ES-I3 (cell line): ENCODE results near the gene INTS4.
"Not testable (repeated sequence)": the region's sequence is repeated elsewhere in the genome, so short reads cannot be mapped to it uniquely, and the experiment has no call there.

Source experiments
- H3K36me3 ChIP-seq: 2 replicates; pipeline ENCODE4 v1.6.1; 2013; ENCODE audit warnings: mild to moderate bottlenecking, low read length, control low read depth, moderate library complexity; ENCODE audit not compliant: insufficient read depth
- H3K4me1 ChIP-seq: 2 replicates; pipeline ENCODE4 v1.6.1; 2013; ENCODE audit warnings: mild to moderate bottlenecking, control low read depth, low read length; ENCODE audit not compliant: insufficient read depth
- H3K9ac ChIP-seq: 2 replicates; pipeline ENCODE4 v1.6.1; 2013; ENCODE audit warnings: low read depth, mild to moderate bottlenecking, low read length, moderate library complexity
- H3K9me3 ChIP-seq: 2 replicates; pipeline ENCODE4 v1.6.1; 2013; ENCODE audit warnings: mild to moderate bottlenecking, low read length, moderate library complexity; ENCODE audit not compliant: control insufficient read depth, insufficient read depth

INTS4 gene

DNA sequence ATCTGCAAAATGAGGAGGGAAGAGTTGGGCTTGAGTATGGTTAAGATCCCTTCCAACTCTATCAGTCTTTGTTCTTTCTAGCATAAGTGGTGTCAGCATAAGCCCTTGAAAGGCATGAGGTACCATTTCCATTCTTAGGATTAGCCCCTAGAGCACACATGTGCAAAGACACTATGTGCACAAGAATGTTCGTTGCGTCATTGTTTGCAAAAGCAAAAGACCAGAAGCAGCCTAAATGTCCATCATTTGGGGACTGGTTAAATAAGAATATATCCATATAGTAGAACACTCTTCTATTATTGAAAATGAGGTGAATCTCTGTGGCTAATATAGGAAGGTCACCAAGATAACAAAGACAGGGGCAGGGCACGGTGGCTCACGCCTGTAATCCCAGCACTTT lies 38.6 kb upstream of the INTS4 start:
- Histone ChIP-seq H3K9ac (no peak overlapping the region), H3K9me3 (no peaks in the 10 kb centered on the region), H3K36me3 (no peaks in the 10 kb centered on the region), H3K4me1 (peaks cover 7% of the 10 kb centered on the region; the same call in 1 of the 2 replicates)

DNA sequence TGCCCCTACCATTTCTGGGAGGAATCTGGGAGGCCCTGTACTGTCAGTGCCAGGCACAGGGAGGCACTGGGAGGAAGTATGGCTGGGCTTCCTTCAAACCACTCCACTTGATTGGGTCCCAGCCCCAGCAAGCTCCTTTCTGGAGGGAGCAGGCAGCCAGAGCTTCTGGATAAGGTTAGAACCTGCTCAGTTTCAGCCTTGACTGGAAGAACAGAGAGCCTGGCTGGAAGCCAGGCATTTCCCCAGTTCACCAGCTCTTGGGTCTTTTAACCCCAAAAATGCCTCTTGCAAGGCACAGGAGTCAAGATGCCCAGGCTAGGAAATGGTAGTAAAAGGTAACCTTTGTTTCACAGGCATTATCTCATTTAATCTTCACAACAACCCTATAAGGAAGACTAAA lies 37.6 kb upstream of the INTS4 start:
- H3K4me1 ChIP-seq: peaks cover 7% of the 10 kb centered on the region; the same call in 1 of the 2 replicates
- no peak overlapping the region for H3K9ac ChIP-seq
- no peaks in the 10 kb centered on the region for H3K9me3 ChIP-seq
- H3K36me3 ChIP-seq: no peaks in the 10 kb centered on the region

DNA sequence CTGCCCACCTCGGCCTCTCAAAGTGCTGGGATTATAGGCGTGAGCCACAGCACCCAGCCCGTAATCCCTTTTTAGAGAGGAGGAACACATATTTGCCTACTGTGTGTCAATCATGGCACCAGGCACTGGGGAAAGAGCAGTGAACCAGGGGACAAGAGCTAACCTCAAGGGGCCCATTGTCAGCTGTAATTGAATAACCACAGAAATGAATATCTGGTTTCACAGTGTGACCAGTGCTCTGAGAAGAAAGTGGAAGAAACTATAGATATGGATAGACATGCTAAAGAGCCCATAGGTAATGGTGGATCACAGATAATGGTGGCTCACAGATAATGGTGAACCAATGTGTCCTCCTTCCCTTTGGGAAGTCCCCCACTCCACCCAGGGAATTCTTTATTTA lies 37.2 kb upstream of the INTS4 start:
- Histone ChIP-seq H3K36me3 (no peaks in the 10 kb centered on the region), H3K4me1 (peaks cover 7% of the 10 kb centered on the region; the same call in 1 of the 2 replicates), H3K9me3 (no peaks in the 10 kb centered on the region), H3K9ac (no peak overlapping the region)

DNA sequence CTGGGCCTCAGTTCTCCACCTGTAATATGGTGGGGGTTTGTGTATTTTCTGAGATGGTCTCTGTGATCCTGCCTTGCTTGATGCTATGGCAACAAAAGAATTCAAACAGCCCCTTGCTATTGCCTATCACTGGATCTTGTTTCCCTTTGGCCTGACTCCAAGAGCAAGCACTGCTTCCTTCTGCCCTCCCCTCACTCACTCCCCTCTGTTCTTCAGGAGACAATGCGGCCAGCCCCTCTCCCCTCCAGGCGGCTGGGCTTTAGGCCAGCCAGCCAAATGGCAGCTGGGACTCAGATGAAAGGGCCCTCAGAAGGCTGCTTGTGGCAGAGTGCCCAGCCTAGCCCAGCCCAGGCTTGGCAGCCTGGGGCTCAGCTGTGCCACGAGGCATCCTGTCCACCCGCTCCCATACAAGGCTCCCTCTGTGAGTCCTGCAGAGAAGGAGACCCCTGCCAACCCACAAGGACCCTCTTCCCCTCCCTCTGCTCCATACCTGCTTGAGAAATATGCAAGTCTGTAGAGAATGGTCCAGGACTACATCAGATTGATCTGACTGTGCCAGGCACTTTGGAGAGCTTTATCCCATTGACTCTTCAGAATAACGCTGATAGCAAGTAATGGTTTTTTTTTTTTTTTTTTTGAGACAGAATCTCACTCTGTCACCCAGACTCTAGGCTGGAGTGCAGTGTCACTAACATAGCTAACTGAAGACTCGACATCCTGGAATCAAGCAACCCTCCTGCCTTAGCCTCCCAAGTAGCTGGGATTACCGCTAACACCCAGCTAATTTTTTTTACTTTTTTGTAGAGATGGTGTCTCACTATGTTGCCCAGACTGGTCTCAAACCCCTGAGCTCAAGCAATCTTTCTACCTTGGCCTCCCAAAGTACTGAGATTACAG lies 36.2 kb upstream of the INTS4 start:
- no peaks in the 10 kb centered on the region for H3K9me3 ChIP-seq
- peaks cover 7% of the 10 kb centered on the region; the same call in 1 of the 2 replicates for H3K4me1 ChIP-seq
- no peaks in the 10 kb centered on the region for H3K36me3 ChIP-seq
- H3K9ac ChIP-seq: no peak overlapping the region

DNA sequence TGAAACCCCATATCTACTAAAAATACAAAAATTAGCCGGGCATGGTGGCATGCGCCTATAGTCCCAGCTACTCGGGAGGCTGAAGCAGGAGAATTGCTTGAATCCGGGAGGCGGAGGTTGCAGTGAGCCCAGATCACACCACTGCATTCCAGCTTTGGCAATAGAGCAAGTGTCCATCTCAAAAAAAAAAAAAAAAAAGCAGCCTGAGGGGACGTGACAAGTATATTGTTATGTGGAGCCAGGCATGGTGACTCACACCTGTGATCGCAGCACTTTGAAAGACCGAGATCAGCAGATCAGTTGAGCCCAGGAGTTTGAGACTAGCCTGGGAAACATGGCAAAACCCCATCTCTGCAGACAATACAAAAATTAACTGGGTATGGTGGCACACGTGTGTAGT lies 34.0 kb upstream of the INTS4 start:
- H3K4me1 ChIP-seq, H3K9ac ChIP-seq, H3K9me3 ChIP-seq, H3K36me3 ChIP-seq: not testable (repeated sequence)

GRCh38 chr11:78027759-78028158 lies 33.3 kb upstream of the INTS4 start:
- Histone ChIP-seq H3K4me1 (peaks cover 7% of the 10 kb centered on the region; the same call in 1 of the 2 replicates), H3K36me3 (no peaks in the 10 kb centered on the region), H3K9ac (no peak overlapping the region), H3K9me3 (no peaks in the 10 kb centered on the region)

- Histone ChIP-seq H3K4me1 (peaks cover 3% of the 10 kb centered on the region; the same call in 1 of the 2 replicates), H3K9ac (no peak overlapping the region), H3K36me3 (no peaks in the 10 kb centered on the region), H3K9me3 (no peaks in the 10 kb centered on the region)
Observed at GRCh38 chr11:78025378-78025777, 30.9 kb upstream of the INTS4 start.

GRCh38 chr11:78023426-78023825 lies 29.0 kb upstream of the INTS4 start:
- Histone ChIP-seq H3K4me1 (no peaks in the 10 kb centered on the region; the same call in 1 of the 2 replicates), H3K36me3 (no peaks in the 10 kb centered on the region), H3K9ac (peak overlapping the region; percentile 75), H3K9me3 (no peaks in the 10 kb centered on the region)

GRCh38 chr11:78022397-78023396 lies 28.2 kb upstream of the INTS4 start, which contains the start of gene KCTD14:
Gene KCTD14 (minus strand): TSS chr11:78023276. CDS start chr11:78023249, 27 bp downstream.
- H3K4me1 ChIP-seq: no peaks in the 10 kb centered on the region; the same call in 1 of the 2 replicates
- H3K9ac ChIP-seq: peak within 1 kb of the TSS; percentile 75
- no peaks in the 10 kb centered on the region for H3K9me3 ChIP-seq
- no peaks in the 10 kb centered on the region for H3K36me3 ChIP-seq

DNA sequence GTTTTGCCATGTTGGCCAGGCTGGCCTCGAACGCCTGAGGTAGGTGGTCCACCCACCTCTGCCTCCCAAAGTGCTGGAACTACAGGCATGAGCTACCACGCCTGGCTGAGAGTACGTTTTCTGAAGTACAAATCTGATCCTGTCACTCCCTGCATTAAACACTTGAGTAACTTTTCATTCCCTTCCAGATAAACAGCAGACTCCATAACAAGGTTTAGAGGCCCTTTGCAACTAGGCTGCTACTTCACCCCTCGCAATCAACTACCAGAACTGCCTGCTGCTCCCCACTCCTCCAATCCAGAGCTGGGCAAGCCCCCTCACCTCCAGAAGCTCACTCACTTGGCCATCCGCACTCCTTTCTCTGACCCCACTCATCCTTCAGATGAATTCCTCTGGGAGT lies 27.1 kb upstream of the INTS4 start:
- Histone ChIP-seq H3K36me3 (no peaks in the 10 kb centered on the region), H3K4me1 (no peaks in the 10 kb centered on the region; the same call in 1 of the 2 replicates), H3K9me3 (no peaks in the 10 kb centered on the region), H3K9ac (no peak overlapping the region)

DNA sequence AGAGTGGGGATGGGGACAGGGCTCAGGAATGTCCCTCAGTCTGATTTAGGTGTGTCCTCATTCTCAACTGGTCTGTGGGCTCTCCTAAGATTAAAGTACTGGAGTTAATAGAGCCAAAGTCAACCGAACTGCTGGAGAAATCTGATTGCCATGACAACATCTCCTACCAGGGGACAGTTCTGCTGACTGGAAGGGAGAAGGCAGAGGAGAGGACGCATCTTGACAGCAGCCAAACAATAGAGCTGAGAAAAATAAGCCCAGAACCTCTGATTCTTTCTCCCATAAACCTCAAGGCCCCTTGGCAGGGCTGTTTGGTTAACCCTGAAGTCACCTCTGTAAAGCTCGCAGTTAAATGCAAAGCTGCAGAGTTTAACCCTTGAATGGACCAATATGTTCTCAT lies 25.8 kb upstream of the INTS4 start:
- no peaks in the 10 kb centered on the region; the same call in 1 of the 2 replicates for H3K36me3 ChIP-seq
- no peaks in the 10 kb centered on the region; the same call in 1 of the 2 replicates for H3K4me1 ChIP-seq
- no peak overlapping the region for H3K9ac ChIP-seq
- no peaks in the 10 kb centered on the region for H3K9me3 ChIP-seq

GRCh38 chr11:78019808-78020207 lies 25.3 kb upstream of the INTS4 start:
- H3K36me3 ChIP-seq: no peaks in the 10 kb centered on the region; the same call in 1 of the 2 replicates

DNA sequence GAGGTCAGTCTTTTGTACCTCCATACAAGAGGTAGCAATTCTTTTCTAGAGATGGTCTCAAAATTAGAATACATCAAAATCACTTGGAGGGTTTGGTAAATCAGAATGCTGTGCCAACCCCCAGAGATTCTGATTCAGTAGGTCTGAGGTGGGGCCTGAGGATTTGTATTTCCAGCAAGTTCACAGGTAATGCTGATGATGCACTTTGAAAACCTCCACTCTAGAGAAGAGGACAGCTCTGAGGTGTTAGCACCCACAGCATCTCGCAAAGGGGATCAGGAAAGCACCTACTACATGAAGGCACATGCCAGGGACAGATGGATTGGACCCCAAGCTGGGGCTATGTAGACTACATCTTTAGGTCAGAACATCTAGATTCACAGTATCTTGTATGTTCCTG lies 21.4 kb upstream of the INTS4 start:
- H3K4me1 ChIP-seq: no peaks in the 10 kb centered on the region; the same call in 1 of the 2 replicates
- H3K9ac ChIP-seq: no peak overlapping the region
- no peaks in the 10 kb centered on the region; the same call in 1 of the 2 replicates for H3K36me3 ChIP-seq
- no peaks in the 10 kb centered on the region for H3K9me3 ChIP-seq

More at GRCh38 chr11:78019808-78020207, 25.3 kb upstream of the INTS4 start:
- Histone ChIP-seq H3K9me3 (no peaks in the 10 kb centered on the region), H3K9ac (no peak overlapping the region), H3K4me1 (no peaks in the 10 kb centered on the region; the same call in 1 of the 2 replicates)

GRCh38 chr11:78014937-78015520 lies 20.6 kb upstream of the INTS4 start:
- H3K4me1 ChIP-seq, H3K9ac ChIP-seq: not testable (repeated sequence)

More at GRCh38 chr11:78014937-78015520, 20.6 kb upstream of the INTS4 start:
- H3K9me3 ChIP-seq, H3K36me3 ChIP-seq: not testable (repeated sequence)
